ENCODE measurements around the gene TRIM63.

Gene TRIM63

GRCh38 chr1:26003262-26003661 is 64.2 kb downstream of the TRIM63 start:
- no peak for DNase-seq
- TF ChIP-seq CTCF (IDR thresholded peaks at IDR 0.05; ENCODE audit: low read depth, low read length, missing control alignments): no peak

More at GRCh38 chr1:26003262-26003661, 64.2 kb downstream of the TRIM63 start:
- Histone ChIP-seq H3K27ac (no peak overlapping the region), H3K4me3 (ENCODE audit: low read depth, low read length) (no peak overlapping the region), H3K36me3 (replicated peaks) (no peaks in the 10 kb centered on the region), H3K27me3 (replicated peaks) (no peaks in the 10 kb centered on the region)
- in situ Hi-C loops (cut with HindIII; ENCODE audit: low pct_ligation_motif_present, low sequenced_read_pairs): no loop called here

All from brain microvascular endothelial cell (primary cell).